ENCODE results near the gene LYPD6B. TPM values are rescaled to one million over a fixed set of nuclear protein-coding genes. Genes with fewer than 3 reads are reported as not detected.

The LYPD6B gene
- polyA plus RNA-seq, 3 donors = not detected

- H3K36me3 Mint-ChIP-seq = peaks cover 0 to 7% of the 10 kb centered on the region in 2 donors
- peaks cover 59% of the 10 kb centered on the region for H3K4me1 Mint-ChIP-seq
- Histone ChIP-seq H3K4me1 (ENCODE audit: control insufficient read depth in 1 of 2, insufficient read depth in 2 of 2, low read length in 2 of 2) (peaks cover 47 to 58% of the 10 kb centered on the region in 2 donors), H3K36me3 (replicated peaks in 1 of 2; ENCODE audit: control insufficient read depth in 1 of 2, insufficient read depth in 2 of 2, low read length in 2 of 2) (no peaks in the 10 kb centered on the region), H3K27ac (ENCODE audit: low read depth in 1 of 2, low read length in 2 of 2) (no peak overlapping the region), H3K27me3 (ENCODE audit: control insufficient read depth in 2 of 2, insufficient read depth in 2 of 2, low read length in 2 of 2) (no peaks in the 10 kb centered on the region), H3K79me2 (ENCODE audit: insufficient read depth, low read length) (no peaks in the 10 kb centered on the region), H3K9me3 (replicated peaks in 1 of 2; ENCODE audit: control insufficient read depth in 1 of 2, insufficient read depth in 1 of 2, low read length in 2 of 2) (no peaks in the 10 kb centered on the region), H4K20me1 (ENCODE audit: insufficient read depth, low read length) (no peaks in the 10 kb centered on the region), H2AFZ (ENCODE audit: insufficient read depth, low read depth, low read length, poor library complexity, severe bottlenecking) (no peak overlapping the region), H3K4me3 (replicated peaks in 1 of 3; ENCODE audit: low read depth in 2 of 3, low read length in 3 of 3) (no peak overlapping the region), H3K4me2 (replicated peaks; ENCODE audit: extremely low read depth, low read length, poor library complexity, severe bottlenecking) (no peak overlapping the region), H3K9ac (ENCODE audit: insufficient read depth, low read length, poor library complexity, severe bottlenecking) (no peak overlapping the region)
- peaks cover 1 to 2% (median 2%) of the 10 kb centered on the region in 3 donors for H3K27me3 Mint-ChIP-seq (ENCODE audit: low read depth in 3 of 3)
- H3K27ac Mint-ChIP-seq = peak overlapping the region in 2 of 7 donors; percentile 23 to 43
- 60% methylated on average over 1 of the region's 1 CpG for WGBS (ENCODE audit: insufficient coverage)
- peak in 2 of 3 donors; percentile 7 to 12 for DNase-seq
- H3K9me3 Mint-ChIP-seq = no peaks in the 10 kb centered on the region
- TF ChIP-seq CTCF (IDR thresholded peaks at IDR 0.05) = no peak
- intact Hi-C loops (cut with micrococcal nuclease) = loop anchor here in 1 of 2 donors (10.0 kb wide), 1 partner anchor 84 kb away; no protein-coding TSS in a partner anchor
- no peak overlapping the region for H3K4me3 Mint-ChIP-seq
Measured at GRCh38 chr2:149080971-149081370, 42.5 kb downstream of the LYPD6B start.

GRCh38 chr2:149082079-149082478 is 43.6 kb downstream of the LYPD6B start:
- Mint-ChIP-seq H3K27ac (peak overlapping the region in 6 of 7 donors; percentile 13 to 90 (median 66)), H3K36me3 (peaks cover 0 to 4% of the 10 kb centered on the region in 2 donors), H3K27me3 (ENCODE audit: low read depth in 3 of 3) (peaks cover 0 to 2% (median 0%) of the 10 kb centered on the region in 3 donors), H3K4me1 (peaks cover 70% of the 10 kb centered on the region), H3K9me3 (no peaks in the 10 kb centered on the region), H3K4me3 (peak overlapping the region in 1 of 2 donors; percentile 16)
- WGBS (ENCODE audit: insufficient coverage) = 0% methylated on average over 1 of the region's 3 CpGs
- Histone ChIP-seq H3K27me3 (ENCODE audit: control insufficient read depth in 2 of 2, insufficient read depth in 2 of 2, low read length in 2 of 2) (no peaks in the 10 kb centered on the region), H3K27ac (ENCODE audit: low read depth in 1 of 2, low read length in 2 of 2) (peak overlapping the region in 1 of 2 donors; percentile 34), H3K9ac (ENCODE audit: insufficient read depth, low read length, poor library complexity, severe bottlenecking) (no peak overlapping the region), H3K4me3 (replicated peaks in 1 of 3; ENCODE audit: low read depth in 2 of 3, low read length in 3 of 3) (peak overlapping the region in 1 of 3 experiments; percentile 12), H4K20me1 (ENCODE audit: insufficient read depth, low read length) (no peaks in the 10 kb centered on the region), H3K4me1 (ENCODE audit: control insufficient read depth in 1 of 2, insufficient read depth in 2 of 2, low read length in 2 of 2) (peaks cover 55 to 68% of the 10 kb centered on the region in 2 donors), H3K9me3 (replicated peaks in 1 of 2; ENCODE audit: control insufficient read depth in 1 of 2, insufficient read depth in 1 of 2, low read length in 2 of 2) (no peaks in the 10 kb centered on the region), H3K4me2 (replicated peaks; ENCODE audit: extremely low read depth, low read length, poor library complexity, severe bottlenecking) (no peak overlapping the region), H3K79me2 (ENCODE audit: insufficient read depth, low read length) (no peaks in the 10 kb centered on the region), H3K36me3 (replicated peaks in 1 of 2; ENCODE audit: control insufficient read depth in 1 of 2, insufficient read depth in 2 of 2, low read length in 2 of 2) (no peaks in the 10 kb centered on the region), H2AFZ (ENCODE audit: insufficient read depth, low read depth, low read length, poor library complexity, severe bottlenecking) (no peak overlapping the region)
- intact Hi-C loops (cut with micrococcal nuclease) = loop anchor here in 1 of 2 donors (10.0 kb wide), 1 partner anchor 83 kb away; no protein-coding TSS in a partner anchor
- no peak for DNase-seq
- TF ChIP-seq CTCF (IDR thresholded peaks at IDR 0.05) = no peak
